HEK293T (cell line): ENCODE measurements around the gene MAGEA10.

Experiments
- ARNT ChIP-seq: fragments of 450-650 bp; IDR thresholded peaks from 2 replicates; pipeline ENCODE4 v1.6.1; 2017; ENCODE audit warnings: mild to moderate bottlenecking
- ELF4 ChIP-seq: fragments of 450-650 bp; IDR thresholded peaks from 2 replicates; pipeline ENCODE4 v1.6.1; 2017; ENCODE audit warnings: antibody characterized with exemption
- FOXA1 ChIP-seq: fragments of 450-650 bp; IDR thresholded peaks from 2 replicates; pipeline ENCODE4 v1.6.1; 2016; ENCODE audit warnings: mild to moderate bottlenecking
- NFRKB ChIP-seq: fragments of 450-650 bp; IDR thresholded peaks from 2 replicates; pipeline ENCODE4 v1.6.1; 2016; ENCODE audit warnings: mild to moderate bottlenecking, moderate library complexity
- SP1 ChIP-seq: fragments of 450-650 bp; IDR thresholded peaks from 2 replicates; pipeline ENCODE4 v1.6.1; 2017
- TARDBP ChIP-seq: fragments of 450-650 bp; IDR thresholded peaks from 2 replicates; pipeline ENCODE4 v1.6.1; 2016
- ZNF384 ChIP-seq: fragments of 450-650 bp; IDR thresholded peaks from 2 replicates; pipeline ENCODE4 v1.6.1; 2016
- TF ChIP-seq, protein P1 (sequence below): fragments of 450-650 bp; IDR thresholded peaks from 2 replicates; pipeline ENCODE4 v1.6.1; 2016

DNA sequence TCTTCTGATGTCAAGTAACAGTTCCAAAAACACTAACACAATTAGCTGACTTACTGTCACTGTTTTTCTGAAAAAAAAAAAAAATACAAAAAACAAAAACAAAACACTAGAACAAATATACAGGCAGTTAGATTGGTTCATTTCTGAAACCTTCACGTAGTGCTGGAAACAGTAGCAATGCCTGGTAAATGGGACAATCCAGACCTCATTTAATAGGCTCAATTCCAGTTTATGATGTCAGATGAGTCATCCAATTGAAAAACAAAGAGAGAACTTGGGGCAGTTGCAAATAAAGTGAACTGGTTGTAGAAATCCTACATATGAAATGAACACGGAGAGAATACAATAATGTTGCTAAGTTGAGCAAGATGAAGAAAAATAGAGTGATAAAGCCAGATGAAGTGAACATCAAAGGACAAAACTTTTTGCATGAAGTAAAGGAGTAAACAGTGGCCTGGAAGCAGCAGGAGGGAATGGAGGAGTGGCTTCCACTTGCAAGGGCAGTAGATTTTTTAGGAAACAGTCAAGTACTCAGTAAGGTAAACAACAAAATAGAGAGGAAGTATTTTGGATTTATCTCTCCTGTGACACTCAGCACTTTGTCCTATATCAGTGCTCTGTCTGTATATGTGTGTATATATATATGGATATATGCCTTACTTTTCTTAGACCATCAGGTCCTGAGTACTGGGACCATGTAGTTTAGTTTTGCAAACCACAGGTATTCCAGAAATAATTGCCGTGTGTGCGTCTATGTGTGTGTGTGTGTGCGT is 39.3 kb upstream of the MAGEA10 start:
- TF ChIP-seq SP1 (no peak), NFRKB (no peak), ARNT (no peak), ELF4 (no peak), TARDBP (no peak), ZNF384 (no peak), FOXA1 (no peak)
- TF ChIP-seq, protein P1, sequence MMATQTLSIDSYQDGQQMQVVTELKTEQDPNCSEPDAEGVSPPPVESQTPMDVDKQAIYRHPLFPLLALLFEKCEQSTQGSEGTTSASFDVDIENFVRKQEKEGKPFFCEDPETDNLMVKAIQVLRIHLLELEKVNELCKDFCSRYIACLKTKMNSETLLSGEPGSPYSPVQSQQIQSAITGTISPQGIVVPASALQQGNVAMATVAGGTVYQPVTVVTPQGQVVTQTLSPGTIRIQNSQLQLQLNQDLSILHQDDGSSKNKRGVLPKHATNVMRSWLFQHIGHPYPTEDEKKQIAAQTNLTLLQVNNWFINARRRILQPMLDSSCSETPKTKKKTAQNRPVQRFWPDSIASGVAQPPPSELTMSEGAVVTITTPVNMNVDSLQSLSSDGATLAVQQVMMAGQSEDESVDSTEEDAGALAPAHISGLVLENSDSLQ, result no peak
